Neural crest cell (in vitro differentiated cells): ENCODE measurements around the gene FALEC. TPM values are rescaled to one million over a fixed set of nuclear protein-coding genes. Genes with fewer than 3 reads are reported as not detected.

Experiments used
- DNase-seq: peaks from one replicate; pipeline ENCODE4 v3.0.0; 2021; ENCODE audit warnings: low read depth, mixed read lengths, low spot score
- H3K27ac Mint-ChIP-seq: one replicate; pipeline ENCODE4 v1.8.0; 2021; ENCODE audit warnings: mild to moderate bottlenecking, mixed read lengths; ENCODE audit not compliant: unreplicated experiment
- H3K27me3 Mint-ChIP-seq: 2 replicates; pipeline ENCODE4 v1.8.0; 2021; ENCODE audit warnings: low read depth, mild to moderate bottlenecking, mixed read lengths
- H3K36me3 Mint-ChIP-seq: 2 replicates; pipeline ENCODE4 v1.8.0; 2021; ENCODE audit warnings: low read depth, mild to moderate bottlenecking, mixed read lengths
- H3K4me1 Mint-ChIP-seq: 2 replicates; pipeline ENCODE4 v1.8.0; 2021; ENCODE audit warnings: mixed read lengths
- H3K4me3 Mint-ChIP-seq: one replicate; pipeline ENCODE4 v1.8.0; 2021; ENCODE audit warnings: mild to moderate bottlenecking, mixed read lengths
- H3K9me3 Mint-ChIP-seq: 2 replicates; pipeline ENCODE4 v1.8.0; 2021; ENCODE audit warnings: mixed read lengths
- total RNA-seq: library from RNA; stranded (reverse); gene quantifications from 2 replicates; pipeline ENCODE4 v1.2.1, GENCODE V29; 2021
- TF ChIP-seq, protein P1 (sequence below): fragments of 200-600 bp; sonication (generic); conservative IDR thresholded peaks from 2 replicates; pipeline ENCODE4 v1.5.0; 2021; ENCODE audit warnings: antibody characterized with exemption, mild to moderate bottlenecking

The FALEC gene
- total RNA-seq, 1 donor from 2014 or later: 1.3 TPM

DNA sequence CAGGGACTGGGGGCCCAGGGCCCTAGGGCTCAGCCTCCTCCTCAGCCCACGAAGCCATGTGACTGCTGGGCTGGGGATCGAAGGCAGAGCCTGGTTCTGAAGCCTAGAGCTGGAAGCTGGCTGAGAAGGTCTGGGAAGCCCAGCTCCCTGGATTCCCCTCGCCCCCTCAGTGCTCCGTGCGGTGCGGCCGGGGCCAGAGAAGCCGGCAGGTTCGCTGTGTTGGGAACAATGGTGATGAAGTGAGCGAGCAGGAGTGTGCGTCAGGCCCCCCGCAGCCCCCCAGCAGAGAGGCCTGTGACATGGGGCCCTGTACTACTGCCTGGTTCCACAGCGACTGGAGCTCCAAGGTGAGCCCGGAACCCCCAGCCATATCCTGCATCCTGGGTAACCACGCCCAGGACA is 42.8 kb downstream of the FALEC start:
- H3K4me3 Mint-ChIP-seq: peak overlapping the region; percentile 19
- H3K4me1 Mint-ChIP-seq: peaks cover 39% of the 10 kb centered on the region
- H3K36me3 Mint-ChIP-seq: no peaks in the 10 kb centered on the region
- no peaks in the 10 kb centered on the region for H3K27me3 Mint-ChIP-seq
- no peak for DNase-seq
- no peaks in the 10 kb centered on the region for H3K9me3 Mint-ChIP-seq
- TF ChIP-seq, protein P1, sequence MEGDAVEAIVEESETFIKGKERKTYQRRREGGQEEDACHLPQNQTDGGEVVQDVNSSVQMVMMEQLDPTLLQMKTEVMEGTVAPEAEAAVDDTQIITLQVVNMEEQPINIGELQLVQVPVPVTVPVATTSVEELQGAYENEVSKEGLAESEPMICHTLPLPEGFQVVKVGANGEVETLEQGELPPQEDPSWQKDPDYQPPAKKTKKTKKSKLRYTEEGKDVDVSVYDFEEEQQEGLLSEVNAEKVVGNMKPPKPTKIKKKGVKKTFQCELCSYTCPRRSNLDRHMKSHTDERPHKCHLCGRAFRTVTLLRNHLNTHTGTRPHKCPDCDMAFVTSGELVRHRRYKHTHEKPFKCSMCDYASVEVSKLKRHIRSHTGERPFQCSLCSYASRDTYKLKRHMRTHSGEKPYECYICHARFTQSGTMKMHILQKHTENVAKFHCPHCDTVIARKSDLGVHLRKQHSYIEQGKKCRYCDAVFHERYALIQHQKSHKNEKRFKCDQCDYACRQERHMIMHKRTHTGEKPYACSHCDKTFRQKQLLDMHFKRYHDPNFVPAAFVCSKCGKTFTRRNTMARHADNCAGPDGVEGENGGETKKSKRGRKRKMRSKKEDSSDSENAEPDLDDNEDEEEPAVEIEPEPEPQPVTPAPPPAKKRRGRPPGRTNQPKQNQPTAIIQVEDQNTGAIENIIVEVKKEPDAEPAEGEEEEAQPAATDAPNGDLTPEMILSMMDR: no peak
- H3K27ac Mint-ChIP-seq: no peak overlapping the region

DNA sequence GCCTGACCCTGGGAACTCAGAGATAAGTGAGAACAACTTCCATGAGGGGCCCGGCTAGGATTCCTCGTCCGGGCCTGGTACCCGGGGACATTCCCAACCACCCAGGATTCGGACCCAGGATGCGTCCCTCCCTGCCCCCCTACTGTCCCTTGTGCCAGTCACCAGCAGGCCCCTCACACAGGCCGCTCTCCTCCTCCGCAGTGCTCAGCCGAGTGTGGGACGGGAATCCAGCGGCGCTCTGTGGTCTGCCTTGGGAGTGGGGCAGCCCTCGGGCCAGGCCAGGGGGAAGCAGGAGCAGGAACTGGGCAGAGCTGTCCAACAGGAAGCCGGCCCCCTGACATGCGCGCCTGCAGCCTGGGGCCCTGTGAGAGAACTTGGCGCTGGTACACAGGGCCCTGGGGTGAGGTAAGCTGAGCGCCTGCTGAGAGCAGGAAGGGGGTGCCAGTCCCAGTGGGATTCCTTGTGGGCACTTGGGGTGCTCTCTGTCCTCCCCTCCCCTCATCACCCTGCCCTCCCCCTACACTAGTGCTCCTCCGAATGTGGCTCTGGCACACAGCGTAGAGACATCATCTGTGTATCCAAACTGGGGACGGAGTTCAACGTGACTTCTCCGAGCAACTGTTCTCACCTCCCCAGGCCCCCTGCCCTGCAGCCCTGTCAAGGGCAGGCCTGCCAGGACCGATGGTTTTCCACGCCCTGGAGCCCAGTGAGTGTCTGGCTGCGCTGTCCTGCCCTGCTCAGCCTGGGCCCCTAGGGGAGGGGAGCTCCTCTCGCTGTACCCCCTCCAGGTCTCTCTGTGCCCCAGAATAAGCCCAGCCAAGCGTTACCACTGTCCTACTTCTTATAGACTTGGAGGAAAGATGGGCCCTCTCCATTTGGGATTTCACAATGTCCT is 43.5 kb downstream of the FALEC start:
- H3K9me3 Mint-ChIP-seq: no peaks in the 10 kb centered on the region
- no peak for DNase-seq
- peaks cover 46% of the 10 kb centered on the region for H3K4me1 Mint-ChIP-seq
- H3K27ac Mint-ChIP-seq: no peak overlapping the region
- H3K27me3 Mint-ChIP-seq: no peaks in the 10 kb centered on the region
- H3K36me3 Mint-ChIP-seq: no peaks in the 10 kb centered on the region
- peak overlapping the region; percentile 19 for H3K4me3 Mint-ChIP-seq
- TF ChIP-seq, protein P1: no peak

DNA sequence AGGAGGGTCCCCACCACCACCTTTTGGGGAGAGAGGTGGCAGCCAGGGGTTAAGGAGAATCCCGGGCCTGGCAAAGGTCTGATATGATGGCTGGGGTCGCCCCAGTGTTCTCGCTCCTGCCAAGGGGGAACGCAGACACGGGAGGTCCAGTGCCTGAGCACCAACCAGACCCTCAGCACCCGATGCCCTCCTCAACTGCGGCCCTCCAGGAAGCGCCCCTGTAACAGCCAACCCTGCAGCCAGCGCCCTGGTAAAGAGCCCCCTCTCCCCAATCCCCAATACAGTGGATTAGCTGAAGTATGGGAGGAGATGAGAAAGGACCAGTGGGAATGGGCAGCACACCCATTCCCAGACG is 44.1 kb downstream of the FALEC start:
- no peak overlapping the region for H3K27ac Mint-ChIP-seq
- H3K4me1 Mint-ChIP-seq: peaks cover 48% of the 10 kb centered on the region
- no peaks in the 10 kb centered on the region for H3K36me3 Mint-ChIP-seq
- TF ChIP-seq, protein P1: no peak
- peak overlapping the region; percentile 67 for H3K4me3 Mint-ChIP-seq
- H3K9me3 Mint-ChIP-seq: no peaks in the 10 kb centered on the region
- no peaks in the 10 kb centered on the region for H3K27me3 Mint-ChIP-seq
- DNase-seq: no peak

DNA sequence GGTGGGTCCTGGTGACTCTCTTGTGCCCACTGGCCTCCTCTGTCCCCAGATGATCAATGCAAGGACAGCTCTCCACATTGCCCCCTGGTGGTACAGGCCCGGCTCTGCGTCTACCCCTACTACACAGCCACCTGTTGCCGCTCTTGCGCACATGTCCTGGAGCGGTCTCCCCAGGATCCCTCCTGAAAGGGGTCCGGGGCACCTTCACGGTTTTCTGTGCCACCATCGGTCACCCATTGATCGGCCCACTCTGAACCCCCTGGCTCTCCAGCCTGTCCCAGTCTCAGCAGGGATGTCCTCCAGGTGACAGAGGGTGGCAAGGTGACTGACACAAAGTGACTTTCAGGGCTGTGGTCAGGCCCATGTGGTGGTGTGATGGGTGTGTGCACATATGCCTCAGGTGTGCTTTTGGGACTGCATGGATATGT is 44.5 kb downstream of the FALEC start:
- Mint-ChIP-seq H3K4me3 (peak overlapping the region; percentile 67), H3K9me3 (no peaks in the 10 kb centered on the region), H3K36me3 (no peaks in the 10 kb centered on the region), H3K27me3 (no peaks in the 10 kb centered on the region), H3K4me1 (peaks cover 52% of the 10 kb centered on the region), H3K27ac (no peak overlapping the region)
- TF ChIP-seq, protein P1: peak; percentile 86
- DNase-seq: peak; percentile 85

DNA sequence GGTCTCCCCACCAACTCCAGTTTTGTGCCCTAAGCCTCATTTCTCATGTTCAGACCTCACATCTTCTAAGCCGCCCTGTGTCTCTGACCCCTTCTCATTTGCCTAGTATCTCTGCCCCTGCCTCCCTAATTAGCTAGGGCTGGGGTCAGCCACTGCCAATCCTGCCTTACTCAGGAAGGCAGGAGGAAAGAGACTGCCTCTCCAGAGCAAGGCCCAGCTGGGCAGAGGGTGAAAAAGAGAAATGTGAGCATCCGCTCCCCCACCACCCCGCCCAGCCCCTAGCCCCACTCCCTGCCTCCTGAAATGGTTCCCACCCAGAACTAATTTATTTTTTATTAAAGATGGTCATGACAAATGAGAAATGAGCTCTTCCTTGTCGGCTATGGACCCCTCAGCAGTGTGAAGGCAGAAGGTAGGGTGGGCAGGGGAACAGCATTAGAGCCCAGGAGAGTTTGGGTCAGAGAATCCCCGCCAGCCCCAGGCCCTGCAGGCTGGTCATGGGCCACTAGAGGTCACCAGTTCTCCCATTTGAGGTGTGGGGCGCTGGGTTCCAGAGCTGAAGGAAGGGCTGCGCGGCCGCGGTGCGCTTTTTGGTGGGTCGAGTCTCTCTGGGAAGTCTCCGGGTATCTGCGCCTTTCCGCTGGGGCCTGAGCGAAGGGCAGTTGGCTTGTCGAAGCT is 45.2 kb downstream of the FALEC start:
- H3K9me3 Mint-ChIP-seq: no peaks in the 10 kb centered on the region
- H3K27ac Mint-ChIP-seq: peak overlapping the region; percentile 84
- no peaks in the 10 kb centered on the region for H3K36me3 Mint-ChIP-seq
- H3K27me3 Mint-ChIP-seq: no peaks in the 10 kb centered on the region
- peak; percentile 87 for DNase-seq
- TF ChIP-seq, protein P1: peak; percentile 82
- H3K4me3 Mint-ChIP-seq: peak overlapping the region; percentile 91
- H3K4me1 Mint-ChIP-seq: peaks cover 48% of the 10 kb centered on the region
